HEK293T (cell line): Measurements from ENCODE around the gene GCNA.
"Not testable (repeated sequence)": the region's sequence is repeated elsewhere in the genome, so short reads cannot be mapped to it uniquely, and the experiment has no call there.

Experiments used
- CTCF ChIA-PET: fragments of 350-600 bp; formaldehyde crosslinking; extraction: SDS; loops from one replicate; lab custom pipeline; 2021; ENCODE audit warnings: antibody characterized with exemption, inconsistent platforms; lab: Yijun Ruan, JAX
- POLR2A ChIA-PET: fragments of 350-600 bp; formaldehyde crosslinking; extraction: SDS; loops from one replicate; lab custom pipeline; 2020; ENCODE audit warnings: antibody characterized with exemption, inconsistent platforms; lab: Yijun Ruan, JAX
- DNase-seq: peaks from one replicate; pipeline ENCODE4 v3.0.0; 2012; ENCODE audit warnings: mixed read lengths; ENCODE audit errors: extremely low spot score
- ARNT ChIP-seq: fragments of 450-650 bp; IDR thresholded peaks from 2 replicates; pipeline ENCODE4 v1.6.1; 2017; ENCODE audit warnings: mild to moderate bottlenecking
- BHLHE40 ChIP-seq: fragments of 450-650 bp; IDR thresholded peaks from 2 replicates; pipeline ENCODE4 v1.6.1; 2016; ENCODE audit warnings: mild to moderate bottlenecking, moderate library complexity, borderline replicate concordance
- CTBP1 ChIP-seq: fragments of 450-650 bp; IDR thresholded peaks from 2 replicates; pipeline ENCODE4 v1.6.1; 2016; ENCODE audit warnings: borderline replicate concordance
- ELF4 ChIP-seq: fragments of 450-650 bp; IDR thresholded peaks from 2 replicates; pipeline ENCODE4 v1.6.1; 2017; ENCODE audit warnings: antibody characterized with exemption
- FOXA1 ChIP-seq: fragments of 450-650 bp; IDR thresholded peaks from 2 replicates; pipeline ENCODE4 v1.6.1; 2016; ENCODE audit warnings: mild to moderate bottlenecking
- FOXK2 ChIP-seq: fragments of 450-650 bp; IDR thresholded peaks from 2 replicates; pipeline ENCODE4 v1.6.1; 2016; ENCODE audit warnings: mild to moderate bottlenecking
- FOXM1 ChIP-seq: fragments of 450-650 bp; IDR thresholded peaks from 2 replicates; pipeline ENCODE4 v1.6.1; 2017; ENCODE audit warnings: mild to moderate bottlenecking, borderline replicate concordance
- HDGF ChIP-seq: fragments of 450-650 bp; IDR thresholded peaks from 2 replicates; pipeline ENCODE4 v1.6.1; 2017; ENCODE audit warnings: antibody characterized with exemption, borderline replicate concordance
- L3MBTL2 ChIP-seq: fragments of 450-650 bp; conservative IDR thresholded peaks from 2 replicates; pipeline ENCODE4 v1.6.1; 2016; ENCODE audit warnings: mild to moderate bottlenecking
- LEF1 ChIP-seq: fragments of 450-650 bp; IDR thresholded peaks from 2 replicates; pipeline ENCODE4 v1.6.1; 2017; ENCODE audit warnings: mild to moderate bottlenecking, borderline replicate concordance
- NFRKB ChIP-seq: fragments of 450-650 bp; IDR thresholded peaks from 2 replicates; pipeline ENCODE4 v1.6.1; 2016; ENCODE audit warnings: mild to moderate bottlenecking, moderate library complexity
- SP1 ChIP-seq: fragments of 450-650 bp; IDR thresholded peaks from 2 replicates; pipeline ENCODE4 v1.6.1; 2017
- SUZ12 ChIP-seq: fragments of 450-650 bp; IDR thresholded peaks from 2 replicates; pipeline ENCODE4 v1.6.1; 2016; ENCODE audit warnings: mild to moderate bottlenecking
- TARDBP ChIP-seq: fragments of 450-650 bp; IDR thresholded peaks from 2 replicates; pipeline ENCODE4 v1.6.1; 2016
- ZNF384 ChIP-seq: fragments of 450-650 bp; IDR thresholded peaks from 2 replicates; pipeline ENCODE4 v1.6.1; 2016
- TF ChIP-seq, protein P1 (sequence below): fragments of 450-650 bp; IDR thresholded peaks from 2 replicates; pipeline ENCODE4 v1.6.1; 2016

The GCNA gene

DNA sequence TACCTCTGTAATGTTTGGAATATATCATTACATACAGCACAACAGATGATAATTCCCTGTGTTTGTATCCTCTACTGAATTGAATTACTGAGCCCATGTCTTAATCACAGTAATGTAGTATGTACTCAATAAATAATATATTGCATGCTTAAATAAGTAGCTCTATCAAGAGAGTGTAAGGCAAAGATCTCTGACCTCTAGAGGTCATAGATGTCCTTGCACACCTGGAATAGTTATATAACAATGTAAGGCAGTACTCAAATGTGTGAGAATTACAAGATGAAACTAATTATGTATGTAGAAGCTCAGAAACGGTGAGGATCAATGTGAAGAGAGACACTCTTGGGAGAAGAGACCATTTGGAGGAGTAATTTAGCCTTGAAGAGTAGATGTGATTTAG is 14.3 kb upstream of the GCNA start:
- CTCF ChIA-PET: interaction anchor here (0.7 kb wide), 1 partner anchor 13 kb away, joined by 3 read pairs; no protein-coding TSS in a partner anchor
- POLR2A ChIA-PET: no interaction called here
- no peak for DNase-seq
- no peak for TF ChIP-seq ELF4

DNA sequence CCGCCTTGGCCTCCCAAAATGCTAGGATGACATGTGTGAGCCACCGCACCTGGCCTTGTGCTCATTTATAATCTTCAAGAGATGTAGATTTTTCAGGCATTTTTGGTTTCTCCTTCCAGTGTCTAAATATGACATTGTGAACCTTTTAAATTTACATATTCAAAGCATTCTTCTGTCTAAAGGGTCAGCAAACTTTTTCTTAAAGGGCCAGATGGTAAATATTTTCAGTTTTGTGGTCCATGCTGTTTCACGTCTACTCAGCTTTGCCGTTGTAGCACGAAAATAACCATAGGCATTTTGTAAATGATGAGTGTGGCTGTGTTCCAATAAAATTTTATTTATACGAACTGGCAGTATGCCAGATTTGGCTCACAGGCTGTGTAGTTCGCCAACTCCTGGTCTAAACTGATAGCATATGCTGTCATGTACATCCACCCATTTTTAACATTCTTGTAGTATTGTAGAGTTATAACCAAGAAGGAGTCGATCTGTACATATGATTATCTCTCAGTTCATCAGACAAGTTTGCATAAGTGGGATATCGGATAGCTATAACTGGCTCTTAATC is 12.7 kb upstream of the GCNA start:
- ChIA-PET CTCF (no interaction called here), POLR2A (no interaction called here)
- TF ChIP-seq ELF4 (no peak), SUZ12 (no peak), CTBP1 (no peak), BHLHE40 (no peak), NFRKB (no peak), TARDBP (no peak), L3MBTL2 (no peak), FOXK2 (no peak), FOXM1 (no peak), LEF1 (no peak), HDGF (no peak), SP1 (no peak), ZNF384 (no peak), ARNT (no peak), FOXA1 (no peak)
- TF ChIP-seq, protein P1, sequence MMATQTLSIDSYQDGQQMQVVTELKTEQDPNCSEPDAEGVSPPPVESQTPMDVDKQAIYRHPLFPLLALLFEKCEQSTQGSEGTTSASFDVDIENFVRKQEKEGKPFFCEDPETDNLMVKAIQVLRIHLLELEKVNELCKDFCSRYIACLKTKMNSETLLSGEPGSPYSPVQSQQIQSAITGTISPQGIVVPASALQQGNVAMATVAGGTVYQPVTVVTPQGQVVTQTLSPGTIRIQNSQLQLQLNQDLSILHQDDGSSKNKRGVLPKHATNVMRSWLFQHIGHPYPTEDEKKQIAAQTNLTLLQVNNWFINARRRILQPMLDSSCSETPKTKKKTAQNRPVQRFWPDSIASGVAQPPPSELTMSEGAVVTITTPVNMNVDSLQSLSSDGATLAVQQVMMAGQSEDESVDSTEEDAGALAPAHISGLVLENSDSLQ: no peak
- no peak for DNase-seq

DNA sequence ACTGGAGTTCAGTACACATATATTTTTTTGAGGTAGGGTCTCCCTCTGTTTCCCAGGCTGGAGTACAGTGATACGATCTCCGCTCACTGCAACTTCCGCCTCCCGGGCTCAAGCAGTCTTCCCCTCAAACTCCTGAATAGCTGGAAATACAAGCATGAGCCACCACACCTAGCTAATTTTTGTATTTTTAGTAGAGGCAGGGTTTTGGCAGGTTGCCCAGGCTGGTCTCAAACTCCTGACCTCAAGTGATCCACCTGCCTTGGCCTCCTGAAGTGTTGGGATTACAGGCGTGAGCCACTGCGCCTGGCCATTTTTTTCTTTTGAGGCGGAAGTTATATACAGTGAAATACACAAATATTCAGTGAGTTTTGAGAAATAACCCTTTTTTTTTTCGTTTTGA is 6.8 kb upstream of the GCNA start:
- DNase-seq, CTCF ChIA-PET, POLR2A ChIA-PET: not testable (repeated sequence)

DNA sequence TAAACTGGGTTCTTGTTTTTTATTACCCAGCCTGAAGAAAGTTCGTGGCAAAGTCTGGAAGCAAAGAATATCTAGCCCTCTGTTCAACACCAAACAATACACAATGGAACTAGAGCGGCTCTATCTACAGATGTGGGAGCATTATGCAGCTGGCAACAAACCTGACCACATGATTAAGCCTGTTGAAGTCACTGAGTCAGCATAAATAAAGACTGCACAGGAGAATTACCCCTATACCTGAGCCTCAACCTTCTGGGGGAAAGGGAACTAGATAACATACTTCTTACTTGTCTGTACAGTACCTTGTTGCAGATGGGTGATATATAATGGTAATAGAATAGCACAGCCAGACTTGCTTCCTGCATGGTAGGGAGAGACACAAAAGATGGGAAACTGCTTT is 4.6 kb upstream of the GCNA start:
- ChIA-PET CTCF (no interaction called here), POLR2A (no interaction called here)
- DNase-seq: no peak
- TF ChIP-seq L3MBTL2: no peak
- no peak for TF ChIP-seq SUZ12
- no peak for TF ChIP-seq FOXM1

DNA sequence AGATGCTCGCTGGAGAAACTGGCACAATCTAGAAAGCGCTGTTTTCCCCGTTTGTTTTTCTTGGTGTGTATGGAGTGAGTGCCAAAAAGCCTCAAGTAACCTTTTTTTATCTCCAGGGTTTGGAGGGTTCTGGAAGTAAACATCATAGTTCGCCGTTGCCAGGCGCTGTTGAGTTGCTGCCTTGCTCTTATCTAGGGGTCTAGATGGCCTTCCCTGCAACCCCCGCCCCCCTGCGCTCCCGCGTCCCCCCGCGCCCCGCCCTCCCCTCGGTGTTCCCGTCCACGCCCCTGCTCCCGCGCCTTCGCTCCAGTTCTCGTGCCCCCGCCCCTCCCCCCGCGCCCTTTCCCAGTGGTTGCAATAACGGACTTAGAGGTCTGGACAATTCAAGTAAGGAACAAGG is 555 bp upstream of the GCNA start:
- POLR2A ChIA-PET: no interaction called here

DNA sequence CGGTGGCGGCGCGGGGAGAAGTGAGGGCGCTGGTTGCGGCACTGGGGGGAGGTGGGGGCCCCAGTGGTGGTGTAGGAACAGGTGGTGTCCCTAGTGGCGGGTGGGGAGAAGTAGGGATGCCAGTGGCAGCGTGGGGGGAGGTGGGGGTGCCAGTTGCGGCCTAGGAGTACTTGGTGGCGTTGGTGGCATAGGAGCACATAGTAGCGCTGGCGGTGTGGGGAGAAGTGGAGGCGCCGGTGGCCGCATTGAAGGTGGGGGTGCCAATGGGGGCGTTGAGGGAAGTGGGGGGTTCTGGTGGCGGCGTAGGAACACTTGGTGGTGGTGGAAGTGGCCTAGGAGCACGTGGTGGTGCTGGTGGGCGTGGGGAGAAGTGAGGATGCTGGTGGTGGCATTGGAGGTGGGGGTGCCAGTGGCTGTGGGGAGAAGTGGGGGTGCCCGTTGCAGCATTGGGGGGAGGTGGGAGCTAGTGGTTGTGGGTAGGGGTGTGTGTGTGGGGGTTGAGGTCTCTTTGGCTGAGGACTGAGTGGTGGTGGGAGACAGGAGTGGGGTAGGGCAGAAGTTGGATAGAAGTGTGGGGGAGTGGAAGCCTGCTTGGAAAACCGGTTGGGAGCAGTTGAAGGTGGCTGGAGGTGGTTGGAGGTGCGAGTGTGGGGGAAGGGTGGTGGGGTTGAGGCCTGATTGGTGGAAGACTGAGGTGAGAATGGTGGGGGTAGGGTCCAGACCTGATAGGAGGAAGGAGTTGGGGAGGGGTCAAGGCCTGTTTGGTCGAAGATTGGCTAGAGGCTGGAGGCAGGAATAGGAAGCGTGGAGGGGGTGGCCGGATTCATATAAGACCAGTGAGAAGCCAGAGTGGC is 1.1 kb downstream of the GCNA start:
- TF ChIP-seq L3MBTL2: no peak
- TF ChIP-seq LEF1: no peak
- TF ChIP-seq SP1: no peak
- TF ChIP-seq CTBP1: no peak
- no peak for TF ChIP-seq BHLHE40
- TF ChIP-seq FOXM1: no peak
- TF ChIP-seq FOXA1: no peak
- no peak for TF ChIP-seq HDGF
- ChIA-PET CTCF (no interaction called here), POLR2A (no interaction called here)
- no peak for DNase-seq

More for the DNA sequence above, 555 bp upstream of the GCNA start:
- no peak for DNase-seq
- TF ChIP-seq ZNF384 (no peak), L3MBTL2 (no peak), TARDBP (no peak), FOXM1 (no peak), SP1 (no peak), CTBP1 (no peak), NFRKB (no peak), HDGF (no peak), ARNT (no peak), SUZ12 (no peak), BHLHE40 (no peak), FOXA1 (no peak), ELF4 (no peak), FOXK2 (no peak), LEF1 (no peak)
- TF ChIP-seq, protein P1: no peak
- CTCF ChIA-PET: no interaction called here

DNA sequence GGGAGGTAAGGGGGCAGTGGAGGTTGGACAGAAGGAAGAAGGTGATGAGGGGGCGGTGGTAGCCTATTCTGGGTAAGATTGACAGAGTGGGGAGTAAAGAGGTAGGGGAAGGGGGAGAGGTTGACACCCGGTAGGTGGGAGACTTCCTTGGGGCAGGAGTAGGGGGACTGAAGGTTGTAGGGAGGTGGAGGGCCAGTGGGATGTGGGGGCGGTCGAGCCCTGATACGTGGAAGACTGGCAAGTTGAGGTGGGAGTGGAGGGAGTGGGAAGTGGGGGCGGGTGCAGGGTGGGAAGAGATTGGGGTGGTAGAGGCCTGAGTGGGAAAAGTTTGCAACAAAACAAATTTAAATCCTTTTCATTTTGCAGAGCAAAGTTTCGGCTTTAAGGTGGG is 1.7 kb downstream of the GCNA start:
- TF ChIP-seq FOXA1: no peak
- no peak for TF ChIP-seq L3MBTL2
- no peak for TF ChIP-seq ARNT
- TF ChIP-seq HDGF: no peak
- TF ChIP-seq, protein P1: no peak
- TF ChIP-seq TARDBP: no peak
- no peak for TF ChIP-seq LEF1
- no peak for TF ChIP-seq ZNF384
- no peak for TF ChIP-seq SUZ12
- no peak for TF ChIP-seq FOXK2
- no peak for DNase-seq
- ChIA-PET POLR2A (no interaction called here), CTCF (no interaction called here)
